PFSK-1 (cell line): ENCODE measurements around the gene ZSWIM3.

ENCODE experiments used
- FOXP2 ChIP-seq: optimal IDR thresholded peaks from 2 replicates; pipeline ENCODE3; 2011; ENCODE audit warnings: borderline replicate concordance, control low read depth, inconsistent platforms; ENCODE audit not compliant: insufficient read depth; ENCODE audit errors: extremely low read length, extremely low read depth
- POLR2AphosphoS5 ChIP-seq: IDR thresholded peaks from 2 replicates; pipeline ENCODE4 v1.6.1; 2012; ENCODE audit warnings: low read depth, mild to moderate bottlenecking, control low read depth, low read length, moderate library complexity
- REST ChIP-seq, 2 experiments: IDR thresholded peaks; 2 replicates each; pipeline versions ENCODE4 v1.6.1 to v1.8.0; 2011 to 2012; ENCODE audit warnings: low read depth in 2 of 2, low read length in 2 of 2, control low read depth in 1 of 2, inconsistent platforms in 1 of 2, mild to moderate bottlenecking in 1 of 2, moderate library complexity in 1 of 2; ENCODE audit not compliant: insufficient read depth in 1 of 2
- SIN3A ChIP-seq: IDR thresholded peaks from 2 replicates; pipeline ENCODE4 v1.6.1; 2012; ENCODE audit warnings: mild to moderate bottlenecking, low read length, moderate library complexity, borderline replicate concordance; ENCODE audit not compliant: insufficient read depth
- TAF1 ChIP-seq: IDR thresholded peaks from 2 replicates; pipeline ENCODE4 v1.6.1; 2012; ENCODE audit warnings: low read length, control low read depth, borderline replicate concordance; ENCODE audit not compliant: insufficient read depth

The ZSWIM3 gene

GRCh38 chr20:45832619-45833018 is 24.8 kb upstream of the ZSWIM3 start:
- TF ChIP-seq SIN3A (no peak), POLR2AphosphoS5 (no peak), TAF1 (no peak), FOXP2 (no peak), REST (IDR thresholded peaks at IDR 0.05; ENCODE audit: insufficient read depth in 1 of 2, low read depth in 2 of 2, low read length in 2 of 2) (no peak)

- no peak; the same call in 1 of the 2 replicates for TF ChIP-seq SIN3A
- TF ChIP-seq FOXP2: peak; percentile 7
- TF ChIP-seq TAF1: peak; percentile 46; the same call in 1 of the 2 replicates
- TF ChIP-seq REST (IDR thresholded peaks at IDR 0.05; ENCODE audit: insufficient read depth in 1 of 2, low read depth in 2 of 2, low read length in 2 of 2): no peak
Measured at GRCh38 chr20:45833030-45833882, 24.2 kb upstream of the ZSWIM3 start, which contains the start of gene SNX21. TSS of gene SNX21 (plus strand) at chr20:45833799. CDS start at chr20:45833920, 121 bp downstream.

- TF ChIP-seq SIN3A (no peak), FOXP2 (peak; percentile 55), POLR2AphosphoS5 (peak; percentile 89), TAF1 (peak; percentile 5; the same call in 1 of the 2 replicates)
Measured at GRCh38 chr20:45833883-45834796, 23.3 kb upstream of the ZSWIM3 start.

- TF ChIP-seq POLR2AphosphoS5: no peak
- no peak for TF ChIP-seq FOXP2
- no peak for TF ChIP-seq REST (IDR thresholded peaks at IDR 0.05; ENCODE audit: insufficient read depth in 1 of 2, low read depth in 2 of 2, low read length in 2 of 2)
- no peak for TF ChIP-seq TAF1
- no peak for TF ChIP-seq SIN3A
Measured at GRCh38 chr20:45834797-45835161, 22.6 kb upstream of the ZSWIM3 start.

- TF ChIP-seq FOXP2 (no peak), TAF1 (no peak), SIN3A (0 out of 2 replicates have a peak, but pooled peaks have one; percentile 34)
Measured at GRCh38 chr20:45835329-45835765, 22.1 kb upstream of the ZSWIM3 start.
